ENCODE measurements around the gene SAMD7.

- TF ChIP-seq TAF1 (CRISPR knock-in tag; IDR thresholded peaks at IDR 0.05) (no peak), ZNF510 (CRISPR knock-in tag; IDR thresholded peaks at IDR 0.05; ENCODE audit: low read depth) (no peak), BRF2 (CRISPR knock-in tag; IDR thresholded peaks at IDR 0.05) (no peak), POLR2AphosphoS5 (IDR thresholded peaks at IDR 0.05; ENCODE audit: low read depth, low read length) (no peak), KLF13 (CRISPR knock-in tag; IDR thresholded peaks at IDR 0.05) (no peak), BHLHE40 (IDR thresholded peaks at IDR 0.05; ENCODE audit: low read length) (no peak), POLR2A (IDR thresholded peaks at IDR 0.05; ENCODE audit: insufficient read depth in 1 of 2, low read depth in 2 of 2, low read length in 2 of 2) (no peak)
Observed at GRCh38 chr3:169964176-169964575, 52.8 kb downstream of the SAMD7 start.
